H1 (cell line): ENCODE measurements around the gene DUSP7.

ENCODE experiments used
- CEBPB ChIP-seq: IDR thresholded peaks from 2 replicates; pipeline ENCODE4 v1.6.1; 2012; ENCODE audit warnings: low read depth, low read length
- CTCF ChIP-seq, 3 experiments: IDR thresholded peaks; 1 replicate in 2 of 3; 2 replicates in 1 of 3; pipeline versions ENCODE4 v1.5.1 to v1.6.1; 2011; ENCODE audit warnings: low read length in 3 of 3, mild to moderate bottlenecking in 3 of 3, inconsistent platforms in 2 of 3, low read depth in 1 of 3, moderate library complexity in 1 of 3; ENCODE audit not compliant: insufficient read depth in 1 of 3; ENCODE audit errors: control extremely low read depth in 1 of 3
- HDAC2 ChIP-seq, 2 experiments: fragments of 300-600 bp in 1 of 2; sonication (generic) in 1 of 2; IDR thresholded peaks; 2 replicates each; pipeline ENCODE4 v1.6.1; 2011 to 2012; ENCODE audit warnings: low read depth in 2 of 2, low read length in 2 of 2, mild to moderate bottlenecking in 2 of 2, moderate library complexity in 2 of 2, borderline replicate concordance in 1 of 2, inconsistent platforms in 1 of 2
- MAX ChIP-seq: IDR thresholded peaks from 2 replicates; pipeline ENCODE4 v1.6.1; 2012; ENCODE audit warnings: inconsistent platforms
- POLR2A ChIP-seq, 2 experiments: IDR thresholded peaks; 1 replicate in 1 of 2; 2 replicates in 1 of 2; pipeline ENCODE4 v1.6.1; 2011; ENCODE audit warnings: low read depth in 2 of 2, low read length in 2 of 2, mild to moderate bottlenecking in 2 of 2; ENCODE audit errors: control extremely low read depth in 1 of 2
- SIX5 ChIP-seq: IDR thresholded peaks from 2 replicates; pipeline ENCODE4 v1.6.1; 2011; ENCODE audit warnings: mild to moderate bottlenecking, low read depth, low read length
- SUZ12 ChIP-seq: fragments of 200-600 bp; sonication (generic); IDR thresholded peaks from 2 replicates; pipeline ENCODE4 v1.6.1; 2012; ENCODE audit warnings: mild to moderate bottlenecking, inconsistent platforms, low read length, moderate library complexity, mixed read lengths
- TCF12 ChIP-seq: IDR thresholded peaks from 2 replicates; pipeline ENCODE4 v1.6.1; 2011; ENCODE audit warnings: low read depth, mild to moderate bottlenecking, low read length
- ZNF274 ChIP-seq: IDR thresholded peaks from 2 replicates; pipeline ENCODE4 v1.7.0; 2012; ENCODE audit warnings: low read length, borderline replicate concordance; ENCODE audit errors: extremely low read depth

DNA sequence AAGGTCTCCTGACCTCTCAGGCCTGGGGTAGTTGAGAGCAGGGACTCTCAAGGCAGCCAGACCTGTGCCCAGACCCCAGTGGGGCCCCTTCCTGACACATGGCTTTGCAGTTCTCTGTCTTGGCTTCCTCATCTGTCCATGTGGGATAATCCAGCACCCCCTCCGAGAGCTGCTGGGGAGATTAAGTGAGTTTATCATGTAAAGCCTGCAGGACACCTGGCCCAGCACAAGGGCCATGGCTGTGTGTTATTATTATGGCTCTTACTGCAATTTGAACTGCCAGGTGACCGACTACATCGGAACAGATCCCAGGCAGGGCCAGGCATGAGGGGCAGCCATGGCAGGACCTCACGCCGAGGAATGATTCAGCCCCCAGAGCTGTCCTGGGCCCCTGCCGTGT is 12.6 kb downstream of the DUSP7 start:
- no peak for TF ChIP-seq CTCF (IDR thresholded peaks at IDR 0.05; ENCODE audit: control extremely low read depth in 1 of 3, insufficient read depth in 1 of 3, low read depth in 1 of 3, low read length in 3 of 3)
- TF ChIP-seq ZNF274, result no peak
- no peak for TF ChIP-seq HDAC2 (IDR thresholded peaks at IDR 0.05; ENCODE audit: borderline replicate concordance in 1 of 2, low read depth in 2 of 2, low read length in 2 of 2)
- no peak for TF ChIP-seq SUZ12
- no peak for TF ChIP-seq TCF12
- TF ChIP-seq SIX5, result no peak
- no peak for TF ChIP-seq CEBPB
- no peak for TF ChIP-seq POLR2A (IDR thresholded peaks at IDR 0.05; ENCODE audit: control extremely low read depth in 1 of 2, low read depth in 2 of 2, low read length in 2 of 2)
- no peak for TF ChIP-seq MAX
